Measurements from ENCODE around the gene ISG20L2.

Gene ISG20L2

GRCh38 chr1:156721131-156721530 is 7.4 kb downstream of the ISG20L2 start:
- Histone ChIP-seq H3K27me3 (ENCODE audit: control insufficient read depth in 1 of 2, insufficient read depth in 2 of 2, low read length in 2 of 2) (no peaks in the 10 kb centered on the region), H3K9me3 (ENCODE audit: control insufficient read depth in 2 of 2, low read length in 2 of 2) (no peaks in the 10 kb centered on the region), H3K27ac (ENCODE audit: low read length) (no peak overlapping the region), H3K9ac (ENCODE audit: low read length in 2 of 2) (no peak overlapping the region), H3K4me3 (ENCODE audit: low read length in 2 of 2) (no peak overlapping the region), H3K36me3 (ENCODE audit: control insufficient read depth in 2 of 2, insufficient read depth in 2 of 2, low read length in 2 of 2) (peaks cover 27 to 28% of the 10 kb centered on the region in 2 donors), H3K4me1 (ENCODE audit: control insufficient read depth, insufficient read depth, low read length) (peaks cover 17% of the 10 kb centered on the region)

DNA sequence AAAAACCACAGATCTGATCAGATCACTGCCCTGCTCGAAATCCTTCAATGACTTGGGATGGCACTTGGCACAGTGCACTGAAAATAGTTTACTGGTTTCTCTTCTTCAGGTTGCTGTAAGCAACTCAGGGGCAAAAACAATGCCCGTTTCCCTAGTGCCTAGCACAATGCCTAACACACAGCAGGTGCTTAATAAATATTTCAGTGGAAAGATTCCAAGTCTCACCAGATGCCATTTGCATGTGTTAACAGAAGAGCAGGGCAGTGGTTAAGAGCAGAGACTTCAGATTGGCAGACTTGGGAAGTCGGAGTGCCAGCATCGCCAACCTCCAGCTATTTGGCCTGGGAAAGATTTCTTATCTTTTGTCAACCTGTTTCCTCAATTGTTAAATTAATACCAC is 11.2 kb downstream of the ISG20L2 start:
- Histone ChIP-seq H3K9ac (ENCODE audit: low read length in 2 of 2) (no peak overlapping the region), H3K9me3 (ENCODE audit: control insufficient read depth in 2 of 2, low read length in 2 of 2) (no peaks in the 10 kb centered on the region), H3K4me1 (ENCODE audit: control insufficient read depth, insufficient read depth, low read length) (no peaks in the 10 kb centered on the region), H3K27ac (ENCODE audit: low read length) (no peak overlapping the region), H3K36me3 (ENCODE audit: control insufficient read depth in 2 of 2, insufficient read depth in 2 of 2, low read length in 2 of 2) (peaks cover 7 to 13% of the 10 kb centered on the region in 2 donors), H3K4me3 (ENCODE audit: low read length in 2 of 2) (no peak overlapping the region), H3K27me3 (ENCODE audit: control insufficient read depth in 1 of 2, insufficient read depth in 2 of 2, low read length in 2 of 2) (no peaks in the 10 kb centered on the region)

GRCh38 chr1:156714830-156715229 is 13.7 kb downstream of the ISG20L2 start:
- Histone ChIP-seq H3K4me1 (ENCODE audit: control insufficient read depth, insufficient read depth, low read length) (peaks cover 10% of the 10 kb centered on the region), H3K9ac (ENCODE audit: low read length in 2 of 2) (no peak overlapping the region), H3K27ac (ENCODE audit: low read length) (no peak overlapping the region), H3K4me3 (ENCODE audit: low read length in 2 of 2) (no peak overlapping the region), H3K9me3 (ENCODE audit: control insufficient read depth in 2 of 2, low read length in 2 of 2) (no peaks in the 10 kb centered on the region), H3K27me3 (ENCODE audit: control insufficient read depth in 1 of 2, insufficient read depth in 2 of 2, low read length in 2 of 2) (no peaks in the 10 kb centered on the region), H3K36me3 (ENCODE audit: control insufficient read depth in 2 of 2, insufficient read depth in 2 of 2, low read length in 2 of 2) (peaks cover 0 to 4% of the 10 kb centered on the region in 2 donors)

DNA sequence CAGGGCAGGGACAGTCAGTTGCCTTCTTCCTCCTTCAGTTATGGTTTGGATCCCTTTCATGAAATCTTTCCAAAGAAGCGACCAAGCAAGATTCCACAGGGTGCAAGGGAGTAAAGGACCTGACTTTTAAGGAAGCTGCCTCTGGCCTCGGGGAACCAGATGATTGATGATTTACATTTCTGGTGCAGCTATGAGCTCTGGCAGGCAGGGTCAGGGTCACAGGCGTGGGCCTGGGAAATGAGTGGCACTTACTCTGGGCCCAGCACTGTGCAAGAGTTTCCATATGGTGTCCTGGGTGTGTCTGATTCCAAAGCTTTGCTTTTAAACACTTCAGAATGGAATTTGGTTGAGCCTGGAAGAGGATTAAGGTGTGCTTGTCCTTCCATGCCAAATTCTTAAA is 15.9 kb downstream of the ISG20L2 start:
- no peaks in the 10 kb centered on the region for H3K27me3 ChIP-seq (ENCODE audit: control insufficient read depth in 1 of 2, insufficient read depth in 2 of 2, low read length in 2 of 2)
- no peak overlapping the region for H3K4me3 ChIP-seq (ENCODE audit: low read length in 2 of 2)
- no peaks in the 10 kb centered on the region for H3K9me3 ChIP-seq (ENCODE audit: control insufficient read depth in 2 of 2, low read length in 2 of 2)
- peaks cover 28% of the 10 kb centered on the region for H3K4me1 ChIP-seq (ENCODE audit: control insufficient read depth, insufficient read depth, low read length)
- H3K27ac ChIP-seq (ENCODE audit: low read length), result no peak overlapping the region
- peaks cover 0 to 4% of the 10 kb centered on the region in 2 donors for H3K36me3 ChIP-seq (ENCODE audit: control insufficient read depth in 2 of 2, insufficient read depth in 2 of 2, low read length in 2 of 2)
- no peak overlapping the region for H3K9ac ChIP-seq (ENCODE audit: low read length in 2 of 2)

- H3K27ac ChIP-seq (ENCODE audit: low read length), result no peak overlapping the region
- no peak overlapping the region for H3K9ac ChIP-seq (ENCODE audit: low read length in 2 of 2)
- H3K9me3 ChIP-seq (ENCODE audit: control insufficient read depth in 2 of 2, low read length in 2 of 2), result no peaks in the 10 kb centered on the region
- no peak overlapping the region for H3K4me3 ChIP-seq (ENCODE audit: low read length in 2 of 2)
- H3K27me3 ChIP-seq (ENCODE audit: control insufficient read depth in 1 of 2, insufficient read depth in 2 of 2, low read length in 2 of 2), result no peaks in the 10 kb centered on the region
- H3K36me3 ChIP-seq (ENCODE audit: control insufficient read depth in 2 of 2, insufficient read depth in 2 of 2, low read length in 2 of 2), result peaks cover 0 to 4% of the 10 kb centered on the region in 2 donors
- peaks cover 36% of the 10 kb centered on the region for H3K4me1 ChIP-seq (ENCODE audit: control insufficient read depth, insufficient read depth, low read length)
Measured at GRCh38 chr1:156711011-156711817, 17.4 kb downstream of the ISG20L2 start.

GRCh38 chr1:156709757-156710489 is 18.6 kb downstream of the ISG20L2 start:
- Histone ChIP-seq H3K27ac (ENCODE audit: low read length) (peak overlapping the region; percentile 18), H3K27me3 (ENCODE audit: control insufficient read depth in 1 of 2, insufficient read depth in 2 of 2, low read length in 2 of 2) (no peaks in the 10 kb centered on the region), H3K4me3 (ENCODE audit: low read length in 2 of 2) (peak overlapping the region in 1 of 2 donors; percentile 29), H3K9ac (ENCODE audit: low read length in 2 of 2) (no peak overlapping the region), H3K36me3 (ENCODE audit: control insufficient read depth in 2 of 2, insufficient read depth in 2 of 2, low read length in 2 of 2) (no peaks in the 10 kb centered on the region), H3K4me1 (ENCODE audit: control insufficient read depth, insufficient read depth, low read length) (peaks cover 49% of the 10 kb centered on the region), H3K9me3 (ENCODE audit: control insufficient read depth in 2 of 2, low read length in 2 of 2) (no peaks in the 10 kb centered on the region)

DNA sequence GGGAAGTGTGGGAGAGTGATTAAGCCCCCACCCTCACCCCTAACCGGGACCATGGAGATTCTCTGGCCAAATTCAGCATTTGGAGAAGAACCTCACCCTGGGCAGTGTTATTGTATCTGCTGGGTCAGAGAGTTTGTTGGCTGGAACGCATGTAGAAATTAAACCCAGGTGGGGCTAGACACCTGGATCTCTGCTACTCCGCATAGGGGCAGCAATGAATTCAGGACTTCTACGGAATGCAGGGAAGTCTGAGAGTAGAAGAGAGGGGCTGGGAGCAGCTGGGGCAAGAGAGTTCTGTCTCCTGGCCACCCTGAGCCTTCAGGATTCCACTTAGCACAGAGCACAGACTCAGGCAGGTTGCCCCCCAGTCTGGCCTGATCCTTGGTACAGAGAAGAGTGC is 19.5 kb downstream of the ISG20L2 start:
- peaks cover 55% of the 10 kb centered on the region for H3K4me1 ChIP-seq (ENCODE audit: control insufficient read depth, insufficient read depth, low read length)
- peak overlapping the region; percentile 18 for H3K27ac ChIP-seq (ENCODE audit: low read length)
- no peak overlapping the region for H3K4me3 ChIP-seq (ENCODE audit: low read length in 2 of 2)
- no peaks in the 10 kb centered on the region for H3K9me3 ChIP-seq (ENCODE audit: control insufficient read depth in 2 of 2, low read length in 2 of 2)
- H3K36me3 ChIP-seq (ENCODE audit: control insufficient read depth in 2 of 2, insufficient read depth in 2 of 2, low read length in 2 of 2), result no peaks in the 10 kb centered on the region
- H3K9ac ChIP-seq (ENCODE audit: low read length in 2 of 2), result no peak overlapping the region
- H3K27me3 ChIP-seq (ENCODE audit: control insufficient read depth in 1 of 2, insufficient read depth in 2 of 2, low read length in 2 of 2), result no peaks in the 10 kb centered on the region

GRCh38 chr1:156708218-156708661 is 20.3 kb downstream of the ISG20L2 start:
- H3K9ac ChIP-seq (ENCODE audit: low read length in 2 of 2), result no peak overlapping the region
- no peak overlapping the region for H3K27ac ChIP-seq (ENCODE audit: low read length)
- H3K27me3 ChIP-seq (ENCODE audit: control insufficient read depth in 1 of 2, insufficient read depth in 2 of 2, low read length in 2 of 2), result peaks cover 0 to under 1% of the 10 kb centered on the region in 2 donors
- H3K4me3 ChIP-seq (ENCODE audit: low read length in 2 of 2), result no peak overlapping the region
- no peaks in the 10 kb centered on the region for H3K9me3 ChIP-seq (ENCODE audit: control insufficient read depth in 2 of 2, low read length in 2 of 2)
- H3K4me1 ChIP-seq (ENCODE audit: control insufficient read depth, insufficient read depth, low read length), result peaks cover 57% of the 10 kb centered on the region
- no peaks in the 10 kb centered on the region for H3K36me3 ChIP-seq (ENCODE audit: control insufficient read depth in 2 of 2, insufficient read depth in 2 of 2, low read length in 2 of 2)

DNA sequence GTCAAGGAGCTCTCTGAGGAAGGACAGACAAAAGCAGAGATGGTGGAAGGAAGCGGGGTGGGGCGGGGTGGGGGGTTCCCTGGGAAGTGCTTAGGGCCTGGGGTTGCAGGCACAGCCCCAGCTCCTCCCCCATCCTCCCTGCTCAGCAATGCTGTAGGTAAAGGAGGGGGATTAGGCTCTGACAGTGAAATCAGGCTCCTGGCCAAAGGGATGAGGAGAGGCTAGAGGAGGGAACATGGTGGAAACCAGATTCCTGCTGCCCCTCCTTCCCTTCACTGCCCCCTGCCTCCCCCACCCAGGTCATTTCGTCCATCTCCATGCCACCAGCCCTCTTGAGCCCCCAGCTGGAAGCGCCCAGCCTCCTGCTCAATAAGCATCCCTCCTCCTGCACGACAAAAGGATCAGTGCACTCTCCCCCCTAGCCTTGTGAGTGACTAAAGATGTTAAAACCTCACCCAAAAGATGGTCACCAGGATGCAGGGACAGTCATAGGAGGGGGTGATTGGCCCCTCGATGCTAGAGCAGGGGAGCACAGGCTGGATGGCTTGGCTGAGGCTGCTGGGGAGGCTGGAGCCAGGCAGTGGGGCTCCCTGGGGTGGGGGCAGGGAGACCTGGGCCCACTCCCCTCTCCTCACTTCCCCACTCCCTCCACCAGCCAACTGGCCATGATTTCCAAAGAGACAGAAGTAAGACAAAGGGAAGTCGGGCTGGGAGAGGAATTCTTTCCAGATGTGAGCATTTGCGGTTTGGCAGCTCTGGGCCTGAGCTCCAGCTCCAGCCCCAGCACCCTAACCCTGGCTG is 20.9 kb downstream of the ISG20L2 start:
- Histone ChIP-seq H3K36me3 (ENCODE audit: control insufficient read depth in 2 of 2, insufficient read depth in 2 of 2, low read length in 2 of 2) (no peaks in the 10 kb centered on the region), H3K9me3 (ENCODE audit: control insufficient read depth in 2 of 2, low read length in 2 of 2) (no peaks in the 10 kb centered on the region), H3K4me3 (ENCODE audit: low read length in 2 of 2) (no peak overlapping the region), H3K4me1 (ENCODE audit: control insufficient read depth, insufficient read depth, low read length) (peaks cover 57% of the 10 kb centered on the region), H3K9ac (ENCODE audit: low read length in 2 of 2) (no peak overlapping the region), H3K27me3 (ENCODE audit: control insufficient read depth in 1 of 2, insufficient read depth in 2 of 2, low read length in 2 of 2) (peaks cover 0 to 3% of the 10 kb centered on the region in 2 donors), H3K27ac (ENCODE audit: low read length) (no peak overlapping the region)

GRCh38 chr1:156706657-156707416 is 21.7 kb downstream of the ISG20L2 start:
- peak overlapping the region; percentile 71 to 76 for H3K9ac ChIP-seq (ENCODE audit: low read length in 2 of 2)
- no peaks in the 10 kb centered on the region for H3K9me3 ChIP-seq (ENCODE audit: control insufficient read depth in 2 of 2, low read length in 2 of 2)
- H3K27me3 ChIP-seq (ENCODE audit: control insufficient read depth in 1 of 2, insufficient read depth in 2 of 2, low read length in 2 of 2), result peaks cover 0 to 3% of the 10 kb centered on the region in 2 donors
- H3K4me3 ChIP-seq (ENCODE audit: low read length in 2 of 2), result peak overlapping the region; percentile 63 to 74
- peak overlapping the region; percentile 67 for H3K27ac ChIP-seq (ENCODE audit: low read length)
- H3K36me3 ChIP-seq (ENCODE audit: control insufficient read depth in 2 of 2, insufficient read depth in 2 of 2, low read length in 2 of 2), result no peaks in the 10 kb centered on the region
- H3K4me1 ChIP-seq (ENCODE audit: control insufficient read depth, insufficient read depth, low read length), result peaks cover 57% of the 10 kb centered on the region

Data from stomach smooth muscle (tissue), 2 donors.